ENCODE results near the gene MAP3K6. TPM values are rescaled to one million over a fixed set of nuclear protein-coding genes. Genes with fewer than 3 reads are reported as not detected.
A peak's percentile ranks its signal among the peaks of the same experiment; 100 is the strongest.

MAP3K6 gene
- total RNA-seq, 1 donor = 8.3 TPM

- peak in 2 of 3 donors; percentile 79 to 84 for DNase-seq (ENCODE audit: low read depth in 2 of 3, low spot score in 2 of 3)
Observed at GRCh38 chr1:27341525-27342252, 25.1 kb downstream of the MAP3K6 start, which contains the start of gene SYTL1. Gene SYTL1, plus strand, starts transcription at chr1:27342022. Its CDS starts 3,313 bp downstream, at chr1:27345335.

- DNase-seq (ENCODE audit: low read depth in 2 of 3, low spot score in 2 of 3) = no peak
Observed at GRCh38 chr1:27339213-27339612, 27.5 kb downstream of the MAP3K6 start.

- no peak for DNase-seq (ENCODE audit: low read depth in 2 of 3, low spot score in 2 of 3)
Observed at GRCh38 chr1:27338751-27339150, 28.0 kb downstream of the MAP3K6 start.

GRCh38 chr1:27336756-27337155, 30.0 kb downstream of the MAP3K6 start:
- no peak for DNase-seq (ENCODE audit: low read depth in 2 of 3, low spot score in 2 of 3)

- DNase-seq (ENCODE audit: low read depth in 2 of 3, low spot score in 2 of 3) = no peak
Observed at GRCh38 chr1:27335506-27336422, 31.0 kb downstream of the MAP3K6 start.

- DNase-seq (ENCODE audit: low read depth in 2 of 3, low spot score in 2 of 3) = no peak
Observed at GRCh38 chr1:27333717-27334279, 33.0 kb downstream of the MAP3K6 start.

- peak in 2 of 3 donors; percentile 50 to 63 for DNase-seq (ENCODE audit: low read depth in 2 of 3, low spot score in 2 of 3)
Observed at GRCh38 chr1:27332536-27333281, 34.1 kb downstream of the MAP3K6 start.

GRCh38 chr1:27331922-27332321, 34.8 kb downstream of the MAP3K6 start:
- no peak for DNase-seq (ENCODE audit: low read depth in 2 of 3, low spot score in 2 of 3)

- DNase-seq (ENCODE audit: low read depth in 2 of 3, low spot score in 2 of 3) = no peak
Observed at GRCh38 chr1:27331426-27331825, 35.3 kb downstream of the MAP3K6 start.

GRCh38 chr1:27330786-27331185, 36.0 kb downstream of the MAP3K6 start:
- no peak for DNase-seq (ENCODE audit: low read depth in 2 of 3, low spot score in 2 of 3)

- no peak for DNase-seq (ENCODE audit: low read depth in 2 of 3, low spot score in 2 of 3)
Observed at GRCh38 chr1:27327964-27328363, 38.8 kb downstream of the MAP3K6 start.

- no peak for DNase-seq (ENCODE audit: low read depth in 2 of 3, low spot score in 2 of 3)
Observed at GRCh38 chr1:27325286-27325685, 41.5 kb downstream of the MAP3K6 start.

- no peak for DNase-seq (ENCODE audit: low read depth in 2 of 3, low spot score in 2 of 3)
Observed at GRCh38 chr1:27322569-27323240, 44.1 kb downstream of the MAP3K6 start.

- DNase-seq (ENCODE audit: low read depth in 2 of 3, low spot score in 2 of 3) = peak; percentile 96 to 99 (median 99)
Observed at GRCh38 chr1:27321813-27322568, 44.8 kb downstream of the MAP3K6 start, which contains the start of gene TMEM222. Gene TMEM222, plus strand, starts transcription at chr1:27322163. Its CDS starts 35 bp downstream, at chr1:27322198.

GRCh38 chr1:27318596-27318995, 48.2 kb downstream of the MAP3K6 start:
- DNase-seq (ENCODE audit: low read depth in 2 of 3, low spot score in 2 of 3) = no peak

- DNase-seq (ENCODE audit: low read depth in 2 of 3, low spot score in 2 of 3) = no peak
Observed at GRCh38 chr1:27318136-27318535, 48.6 kb downstream of the MAP3K6 start.

GRCh38 chr1:27316860-27317259, 49.9 kb downstream of the MAP3K6 start:
- DNase-seq (ENCODE audit: low read depth in 2 of 3, low spot score in 2 of 3) = no peak

- no peak for DNase-seq (ENCODE audit: low read depth in 2 of 3, low spot score in 2 of 3)
Observed at GRCh38 chr1:27314737-27315136, 52.0 kb downstream of the MAP3K6 start.

- DNase-seq (ENCODE audit: low read depth in 2 of 3, low spot score in 2 of 3) = peak in 1 of 3 donors; percentile 10
Observed at GRCh38 chr1:27314169-27314568, 52.6 kb downstream of the MAP3K6 start.

Measured in hematopoietic multipotent progenitor cell (in vitro differentiated cells).